T47D (cell line): ENCODE data around the gene ARID1B.

Source experiments
- DNase-seq, 2 experiments: peaks; one replicate each; pipeline versions ENCODE4 v3.0.0 to v3.0.0-alpha.2; 2011 to 2012; ENCODE audit warnings: low read depth in 1 of 2, low spot score in 1 of 2
- JUND ChIP-seq: IDR thresholded peaks from 2 replicates; pipeline ENCODE4 v1.6.1; 2012; ENCODE audit warnings: low read depth
- in situ Hi-C: cut with HindIII; loops from 2 replicates; pipeline ENCODE4 v1.10.0; 2016; ENCODE audit warnings: low sequenced_read_pairs, low pct_unique_long_range_greater_than_20kb

Gene ARID1B

DNA sequence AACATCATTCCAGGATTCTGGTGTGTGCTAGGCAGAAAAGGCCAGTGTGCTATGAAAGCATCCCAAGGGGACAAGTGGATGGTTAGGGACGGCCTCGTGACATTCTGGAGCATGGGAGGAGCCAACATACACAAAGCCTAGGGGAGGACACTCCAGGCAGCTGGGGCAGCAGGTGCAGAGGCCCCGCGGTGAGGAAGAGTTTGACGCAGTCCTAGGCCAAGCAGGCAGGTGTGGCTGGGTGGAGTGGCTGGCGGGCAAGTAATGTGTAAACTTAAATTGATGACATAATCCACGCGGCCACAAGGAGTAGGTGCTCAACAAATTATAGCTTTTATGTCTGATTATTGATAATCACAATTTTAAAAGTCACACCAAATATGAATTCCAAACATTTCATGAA lies 452.5 kb downstream of the ARID1B start:
- no peak for TF ChIP-seq JUND
- in situ Hi-C loops = no loop called here
- DNase-seq = no peak

DNA sequence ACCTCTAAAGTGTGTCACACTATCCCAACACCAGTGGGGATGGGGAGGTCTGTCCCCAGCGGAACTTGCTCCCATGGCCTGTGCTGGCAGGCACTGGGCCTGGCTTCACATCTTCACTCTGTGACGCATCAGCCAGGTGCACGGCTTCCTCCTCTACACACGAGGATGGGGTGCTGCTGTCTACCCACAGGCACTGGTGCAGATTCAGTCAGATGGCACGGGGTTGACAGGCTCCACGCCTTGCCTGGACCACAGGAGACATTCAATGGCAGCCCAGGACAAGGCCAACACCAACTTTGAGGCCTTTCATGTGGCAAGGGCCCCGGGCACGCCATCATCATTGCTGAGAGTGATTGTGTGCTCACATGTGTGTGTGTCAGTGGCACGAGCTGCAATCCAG lies 453.7 kb downstream of the ARID1B start:
- in situ Hi-C loops = no loop called here
- DNase-seq = no peak
- TF ChIP-seq JUND = no peak

DNA sequence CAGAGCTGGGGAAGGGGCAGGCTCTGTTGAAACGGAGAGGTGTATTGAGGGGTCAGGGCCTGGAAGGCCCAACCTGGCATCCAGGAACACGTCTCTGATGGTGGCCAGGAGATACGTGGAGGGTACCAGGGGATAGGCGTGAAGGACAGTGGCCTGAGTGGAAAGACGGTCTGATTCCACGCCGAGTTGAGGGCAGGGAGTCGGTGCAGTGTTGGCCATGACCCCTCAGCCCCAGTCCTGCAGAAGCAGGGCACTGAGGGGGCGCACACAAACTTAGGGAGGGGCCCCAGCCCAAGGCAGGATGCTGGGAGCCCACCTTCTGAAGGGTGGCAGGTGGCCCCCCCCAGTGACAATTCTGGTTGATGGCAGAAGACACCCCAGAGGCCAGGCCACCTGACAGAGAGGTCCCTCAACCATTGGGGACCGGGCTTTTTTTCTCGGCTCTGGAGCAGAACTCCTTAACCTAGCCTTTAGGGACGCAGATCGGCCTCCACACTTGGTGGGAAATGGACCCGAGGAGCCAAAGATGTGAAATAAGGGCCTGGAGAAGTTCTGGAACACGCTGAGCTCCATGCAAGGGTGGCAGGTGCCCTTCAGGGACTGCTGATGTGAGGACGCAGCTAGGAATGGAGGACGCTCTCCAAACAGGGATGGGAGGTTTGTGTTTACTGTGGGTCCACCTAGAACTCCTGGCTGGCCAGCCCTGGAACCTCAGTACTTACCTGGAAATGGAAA lies 455.1 kb downstream of the ARID1B start:
- in situ Hi-C loops = no loop called here
- DNase-seq = no peak
- TF ChIP-seq JUND = no peak

DNA sequence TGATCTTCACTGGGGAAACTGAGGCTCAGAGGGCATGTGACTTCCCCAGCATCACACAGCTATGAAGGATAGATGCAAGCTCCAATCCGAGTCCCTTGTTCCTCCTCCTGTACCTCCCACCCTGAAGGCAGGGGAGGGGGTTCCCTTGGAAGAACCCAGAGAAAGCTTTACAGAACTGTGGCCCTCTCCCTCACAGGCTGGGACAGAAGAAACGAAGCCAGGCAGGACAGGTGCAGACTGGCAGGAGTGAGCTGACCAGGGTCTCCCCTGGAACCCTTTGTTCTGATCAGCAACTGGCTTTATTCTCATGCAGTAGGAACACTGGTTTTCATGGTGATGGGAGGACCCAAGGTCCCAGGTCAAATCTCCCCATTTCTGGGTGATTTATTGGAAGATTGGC lies 456.0 kb downstream of the ARID1B start:
- in situ Hi-C loops = no loop called here
- TF ChIP-seq JUND = no peak
- no peak for DNase-seq

DNA sequence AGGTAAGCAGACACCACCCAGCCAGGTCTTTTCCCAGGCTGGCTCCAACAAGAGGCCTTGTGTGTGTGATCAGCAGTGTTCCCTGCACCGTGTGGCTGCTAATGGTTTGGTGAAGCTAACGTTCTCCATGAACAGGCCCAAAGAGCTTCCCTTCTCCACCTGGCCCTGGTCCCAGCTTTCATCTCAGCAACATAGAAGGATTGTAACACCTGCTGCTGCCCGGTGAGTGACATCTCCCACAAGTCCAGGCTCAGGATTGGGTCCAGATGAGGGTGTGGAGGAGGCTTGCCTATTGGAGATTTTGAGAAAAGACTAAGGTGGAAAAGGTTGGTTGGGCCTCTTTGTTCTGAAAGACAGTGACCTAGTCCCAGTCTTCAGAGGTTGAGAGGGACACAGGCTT lies 456.5 kb downstream of the ARID1B start:
- DNase-seq = no peak
- no peak for TF ChIP-seq JUND
- in situ Hi-C loops = no loop called here

DNA sequence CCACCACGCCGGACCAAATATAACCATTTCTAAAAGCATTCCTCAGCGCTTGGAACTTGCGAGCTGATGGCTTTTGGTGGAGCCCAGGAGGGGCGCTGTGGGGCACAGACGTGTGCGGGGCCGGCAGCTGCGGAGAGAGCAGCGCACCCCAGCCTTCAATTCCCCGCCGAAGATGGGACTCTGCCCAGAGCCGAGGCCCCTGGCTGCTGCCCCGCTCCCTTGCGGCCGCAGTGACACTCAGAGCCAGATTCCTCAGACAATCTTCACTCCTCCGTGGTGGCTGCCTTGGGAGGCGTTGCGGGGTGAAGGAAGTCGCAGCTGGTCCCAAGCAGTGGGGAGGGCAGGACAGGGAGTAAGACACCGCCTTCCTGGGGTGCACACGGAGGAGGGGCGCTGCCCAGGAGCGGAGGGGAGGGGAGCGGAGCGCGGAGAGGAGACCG lies 458.4 kb downstream of the ARID1B start:
- no peak for TF ChIP-seq JUND
- in situ Hi-C loops = no loop called here
- DNase-seq = no peak

DNA sequence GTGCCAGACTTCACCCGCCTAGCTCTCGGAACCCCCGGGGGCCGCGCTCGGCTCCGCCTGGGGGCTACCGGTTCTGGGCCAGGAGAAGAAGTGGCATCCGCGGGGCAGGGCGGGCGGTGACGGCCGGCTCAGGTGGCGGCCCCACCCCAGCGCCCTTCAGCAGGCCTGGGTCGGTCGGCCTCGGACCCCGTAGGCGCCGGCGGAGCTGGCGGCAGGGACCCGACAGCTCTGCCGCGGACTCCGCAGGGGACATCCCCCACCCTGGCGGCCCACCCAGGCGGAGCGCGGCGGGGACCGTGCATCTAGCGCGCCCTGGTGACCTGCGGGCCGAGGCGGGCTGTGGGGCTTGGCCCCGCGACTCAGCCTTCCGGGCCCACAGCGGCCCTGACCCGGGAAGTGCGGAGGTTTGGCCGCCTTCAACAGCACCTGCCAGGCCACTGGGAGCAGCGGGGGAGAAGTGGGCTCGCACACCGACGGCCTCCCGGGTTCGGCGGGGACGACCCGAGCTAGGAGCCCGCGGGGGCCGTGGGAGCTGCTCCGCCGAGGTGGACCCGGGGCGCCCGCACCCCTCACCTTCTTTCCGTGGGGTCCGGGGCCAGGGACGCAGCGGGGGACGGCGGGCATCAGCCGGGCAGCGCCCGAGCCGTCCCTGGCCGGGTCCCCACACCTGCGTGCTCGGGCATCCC lies 459.0 kb downstream of the ARID1B start:
- no peak for DNase-seq
- in situ Hi-C loops = no loop called here
- no peak for TF ChIP-seq JUND

DNA sequence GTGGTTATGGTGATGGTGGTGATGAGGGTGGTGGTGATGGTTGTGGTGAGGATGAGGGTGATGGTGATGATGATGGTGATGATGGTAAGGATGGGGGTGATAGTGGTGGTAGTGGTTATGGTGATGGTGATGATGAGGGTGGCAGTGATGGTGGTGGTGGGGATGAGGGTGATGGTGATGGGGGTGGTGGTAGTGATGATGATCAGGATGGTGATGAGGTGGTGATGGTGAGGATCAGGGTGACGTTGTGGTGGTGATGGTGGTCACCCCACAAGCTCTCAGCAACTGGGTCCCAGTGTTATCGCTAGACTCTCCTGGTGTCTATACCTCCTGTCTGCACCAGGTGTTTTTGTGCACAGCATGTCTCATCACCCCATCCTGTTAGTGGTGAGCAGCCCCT lies 461.2 kb downstream of the ARID1B start:
- in situ Hi-C loops = no loop called here
- no peak for DNase-seq

DNA sequence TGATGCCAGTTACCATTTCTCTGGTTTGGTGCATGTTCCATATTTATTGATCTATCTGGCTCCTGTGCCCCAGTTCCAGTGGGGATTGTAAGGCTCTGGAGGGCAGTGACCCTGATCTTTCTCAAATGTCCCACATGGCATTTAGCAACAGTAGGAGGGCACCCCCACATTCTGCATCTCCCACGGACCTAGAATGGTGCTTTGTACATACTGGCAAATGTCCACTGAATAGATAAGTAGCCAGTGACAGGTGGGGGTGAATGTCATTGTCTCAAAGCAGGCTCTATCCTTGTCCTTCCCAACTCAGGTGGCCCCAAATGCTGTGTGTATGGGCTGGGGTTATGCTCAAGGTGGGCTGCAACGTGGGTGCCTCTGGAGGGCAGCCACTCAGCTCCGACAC lies 462.0 kb downstream of the ARID1B start:
- DNase-seq = no peak
- TF ChIP-seq JUND = no peak
- in situ Hi-C loops = no loop called here

More for the DNA sequence above, 461.2 kb downstream of the ARID1B start:
- TF ChIP-seq JUND = no peak

DNA sequence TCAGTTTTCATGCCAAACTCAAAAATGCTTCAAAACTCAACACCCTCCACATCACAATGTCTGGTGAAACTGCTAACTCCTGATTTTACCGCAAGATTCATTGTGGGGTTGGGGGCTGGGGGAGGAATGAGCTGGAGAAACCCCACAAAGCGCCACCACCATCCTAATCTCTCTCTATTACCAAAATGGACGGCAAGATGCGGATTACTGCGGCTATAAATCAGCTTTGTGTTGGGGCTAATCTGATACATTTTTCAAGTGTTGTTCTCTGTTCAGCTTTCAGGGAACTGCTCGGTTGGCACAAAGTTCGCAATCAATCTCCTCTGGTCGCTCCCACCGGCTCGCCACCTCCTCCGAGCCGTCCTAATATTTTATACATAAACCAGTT lies 462.5 kb downstream of the ARID1B start:
- in situ Hi-C loops = no loop called here
- no peak for TF ChIP-seq JUND
- DNase-seq = no peak

DNA sequence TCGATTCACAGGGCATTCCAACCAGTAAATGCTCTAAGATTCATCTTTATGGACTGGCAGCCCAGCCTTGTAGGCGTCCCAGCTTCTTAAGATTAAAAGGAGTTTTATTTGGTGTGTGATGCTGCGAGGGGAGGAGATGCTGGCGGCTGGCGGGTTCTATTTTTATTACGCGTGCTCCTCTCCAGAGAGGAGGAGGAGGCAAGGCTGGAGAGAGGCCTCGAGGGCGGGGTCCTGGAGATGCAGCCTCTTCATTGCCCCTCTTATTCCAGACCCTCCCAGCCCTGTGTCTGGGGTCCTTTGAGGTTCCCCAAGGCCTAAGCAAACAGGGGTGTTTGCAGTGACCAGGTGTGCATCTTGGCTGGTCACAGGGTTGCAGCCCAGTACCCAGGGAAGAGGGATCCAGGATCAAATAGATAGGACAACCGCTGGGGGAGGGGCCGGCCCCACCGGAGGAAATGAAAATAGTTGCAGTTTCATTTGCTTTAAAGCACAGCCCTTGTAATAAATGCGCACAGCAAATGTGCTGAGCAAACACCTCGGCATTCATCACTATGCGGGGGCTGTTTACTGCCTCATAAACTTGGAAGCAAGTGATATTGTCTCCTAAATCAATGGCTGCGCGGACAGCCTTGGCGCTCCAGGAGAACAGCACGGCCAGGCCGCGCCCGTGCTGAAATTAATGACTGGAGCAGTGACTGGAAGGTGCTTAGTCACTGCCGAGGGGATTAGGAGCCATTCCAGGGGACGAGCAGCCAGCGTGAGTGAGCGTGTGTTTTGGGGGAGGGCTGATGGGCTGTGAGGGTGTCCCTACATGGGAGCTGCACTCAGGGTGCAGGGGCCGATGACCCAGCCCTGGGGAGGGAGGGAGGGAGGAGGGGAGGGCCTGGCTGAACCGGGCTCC lies 463.1 kb downstream of the ARID1B start:
- no peak for TF ChIP-seq JUND
- no peak for DNase-seq
- in situ Hi-C loops = no loop called here

DNA sequence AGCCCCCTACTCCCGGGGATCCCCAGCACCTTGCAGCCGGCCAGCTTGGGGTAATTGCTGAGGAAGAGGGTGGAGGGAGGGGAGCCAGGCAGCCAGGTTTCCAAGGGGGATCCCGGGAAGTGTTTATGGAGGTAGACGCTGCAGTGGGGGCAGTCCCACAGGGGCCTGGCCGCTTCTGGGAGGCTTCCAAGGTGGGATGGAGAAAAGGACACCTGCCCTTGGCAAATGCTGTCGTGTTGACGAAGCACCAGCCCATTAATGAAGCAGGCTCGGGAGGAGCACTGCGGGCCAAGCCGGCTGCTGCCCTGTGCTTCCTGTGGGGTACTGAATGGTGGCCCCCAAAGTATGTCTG lies 463.8 kb downstream of the ARID1B start:
- in situ Hi-C loops = no loop called here
- no peak for TF ChIP-seq JUND

DNA sequence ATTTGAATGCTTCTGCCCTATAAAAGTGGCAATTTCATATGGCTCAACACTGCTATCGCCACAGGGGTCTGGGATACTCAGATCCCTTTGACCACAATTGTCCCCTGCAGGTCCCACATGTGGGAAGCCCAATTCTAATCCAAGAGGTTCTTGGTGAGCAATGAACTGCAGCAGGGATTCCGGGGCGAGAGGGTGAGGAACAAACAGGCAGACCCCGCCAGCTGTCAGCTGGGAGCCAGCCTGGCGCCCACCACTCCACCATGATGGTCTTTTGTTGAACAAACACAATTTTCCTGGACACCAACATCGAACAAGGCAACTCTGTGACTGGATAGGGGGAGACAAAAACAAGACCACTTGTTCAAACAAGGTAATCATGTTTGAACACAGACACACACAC lies 465.6 kb downstream of the ARID1B start:
- in situ Hi-C loops = no loop called here
- no peak for TF ChIP-seq JUND
- DNase-seq = no peak

More for the DNA sequence above, 463.8 kb downstream of the ARID1B start:
- no peak for DNase-seq
